K562 (cell line): ENCODE results near the gene PTP4A2. TPM values are rescaled to one million over a fixed set of nuclear protein-coding genes. Genes with fewer than 3 reads are reported as not detected.

Source experiments
- ARID1B ChIP-seq: fragments of 450-650 bp; IDR thresholded peaks from 2 replicates; pipeline ENCODE4 v1.6.1; 2016; ENCODE audit warnings: antibody characterized with exemption, mild to moderate bottlenecking, inconsistent platforms
- ARNT ChIP-seq, 2 experiments: fragments of 450-650 bp; IDR thresholded peaks; 2 replicates each; pipeline ENCODE4 v1.6.1; 2016; ENCODE audit warnings: mild to moderate bottlenecking in 1 of 2
- BRD4 ChIP-seq: fragments of 200-600 bp; sonication (generic); IDR thresholded peaks from 2 replicates; pipeline ENCODE4 v1.6.1; 2017; ENCODE audit warnings: inconsistent platforms
- ELF2 ChIP-seq: fragments of 250-450 bp; sonication (Bioruptor Pico); IDR thresholded peaks from 2 replicates; pipeline ENCODE4 v1.5.0; 2021; ENCODE audit warnings: mild to moderate bottlenecking
- ELF4 ChIP-seq: fragments of 450-650 bp; formaldehyde crosslinking; IDR thresholded peaks from 2 replicates; pipeline ENCODE4 v1.4.0; 2022; ENCODE audit warnings: missing genetic modification characterization
- EWSR1 ChIP-seq: fragments of 450-650 bp; IDR thresholded peaks from 2 replicates; pipeline ENCODE4 v1.6.1; 2018; ENCODE audit warnings: borderline replicate concordance, mild to moderate bottlenecking, low read depth, moderate library complexity; ENCODE audit not compliant: partially characterized antibody
- HINFP ChIP-seq: fragments of 450-650 bp; conservative IDR thresholded peaks from 2 replicates; pipeline ENCODE4 v1.6.1; 2016; ENCODE audit warnings: missing genetic modification characterization, low read depth, mild to moderate bottlenecking, control low read depth, missing compliant biosample characterization
- MEF2D ChIP-seq: conservative IDR thresholded peaks from 2 replicates; pipeline ENCODE4 v1.6.1; 2016; ENCODE audit warnings: low read depth, missing genetic modification characterization, missing compliant biosample characterization
- PHTF2 ChIP-seq: fragments of 250-450 bp; sonication (Bioruptor Pico); IDR thresholded peaks from 2 replicates; pipeline ENCODE4 v1.5.0; 2021; ENCODE audit warnings: mild to moderate bottlenecking
- POLR2A ChIP-seq: fragments of 450-650 bp; conservative IDR thresholded peaks from 2 replicates; pipeline ENCODE4 v1.6.1; 2016
- SETDB1 ChIP-seq: IDR thresholded peaks from one replicate; pipeline ENCODE4 v1.6.1; 2012; ENCODE audit warnings: low read length, control low read depth, inconsistent platforms
- SRF ChIP-seq, 2 experiments: fragments of 250-450, 450-650 bp in 1 of 2; sonication (Bioruptor Pico) in 1 of 2; sonication (generic) in 1 of 2; formaldehyde crosslinking; IDR thresholded peaks; 2 replicates each; pipeline versions ENCODE4 v1.5.0 to v1.5.1; 2020 to 2022; ENCODE audit warnings: mild to moderate bottlenecking in 1 of 2, missing genetic modification reagents in 1 of 2
- ZEB2 ChIP-seq: fragments of 450-650 bp; IDR thresholded peaks from 2 replicates; pipeline ENCODE4 v1.6.1; 2016
- ZHX1 ChIP-seq: fragments of 150-350 bp; conservative IDR thresholded peaks from 2 replicates; pipeline ENCODE4 v1.6.1; 2014; ENCODE audit warnings: low read length
- ZNF140 ChIP-seq: fragments of 250-450 bp; sonication (Bioruptor Pico); IDR thresholded peaks from 2 replicates; pipeline ENCODE4 v1.8.0; 2021; ENCODE audit warnings: moderate library complexity, mild to moderate bottlenecking, inconsistent platforms
- ZNF143 ChIP-seq: sonication (generic); formaldehyde crosslinking; IDR thresholded peaks from 2 replicates; pipeline ENCODE4 v1.9.0; 2022; ENCODE audit warnings: mild to moderate bottlenecking, missing genetic modification reagents
- ZNF354B ChIP-seq: fragments of 250-450 bp; sonication (Bioruptor Pico); IDR thresholded peaks from 2 replicates; pipeline ENCODE4 v1.4.0; 2020
- ZNF384 ChIP-seq: IDR thresholded peaks from 2 replicates; pipeline ENCODE4 v1.6.1; 2012; ENCODE audit warnings: low read depth, low read length, improper control_type of control experiment
- ZSCAN29 ChIP-seq: fragments of 450-650 bp; IDR thresholded peaks from 2 replicates; pipeline ENCODE4 v1.6.1; 2017
- polyA plus RNA-seq, 8 experiments: library from polyadenylated mRNA; depleted of rRNA in 4 of 8; stranded (reverse) in 5 of 8; unstranded in 3 of 8; fragments of >200 nt; fragmentation: Nextera tagmentation in 2 of 8; fragmentation: Illumina TruSeq in 1 of 8; extraction: Ambion mirVana in 2 of 8; extraction: Trizol in 1 of 8; gene quantifications; 2 replicates each; pipeline versions ENCODE4 v1.2.1 to v1.2.3, GENCODE V29; 2011 to 2014; ENCODE audit warnings: inconsistent platforms in 1 of 8, missing spikeins in 1 of 8
- total RNA-seq, 7 experiments: library from RNA; depleted of rRNA in 6 of 7; stranded (reverse); fragments of >200 nt in 6 of 7; fragmentation: Illumina TruSeq in 2 of 7; extraction: Trizol in 2 of 7; gene quantifications; 2 replicates each; pipeline versions ENCODE4 v1.2.1 to v1.2.3, GENCODE V29; 2011 to 2021; ENCODE audit warnings: low replicate concordance in 1 of 7

Gene PTP4A2
- total and polyA plus RNA-seq, 9 of the 15 experiments (the other 6 are each of a cell fraction or from before 2014, with no cell fraction given): 197 to 870 (median 480) TPM

- TF ChIP-seq ZNF140 (CRISPR knock-in tag) (peak; percentile 51), PHTF2 (no peak), MEF2D (tag) (peak; percentile 82), ZNF384 (0 out of 2 replicates have a peak, but pooled peaks have one; percentile 8), HINFP (peak; percentile 69; the same call in 1 of the 2 replicates), ARNT (IDR thresholded peaks at IDR 0.05) (peak in 1 of 2 experiments; percentile 60; a peak in 1 of 4 replicates), ZSCAN29 (no peak), BRD4 (no peak; the same call in 1 of the 2 replicates), SRF (CRISPR knock-in tag; IDR thresholded peaks at IDR 0.05) (peak in 1 of 2 experiments; percentile 2; a peak in 1 of 4 replicates), ZEB2 (peak; percentile 50; the same call in 1 of the 2 replicates), ARID1B (peak; percentile 65), SETDB1 (no peak), ELF4 (CRISPR knock-in tag) (peak; percentile 14), EWSR1 (no peak), ZHX1 (no peak), ZNF354B (CRISPR knock-in tag) (no peak), ZNF143 (CRISPR knock-in tag) (no peak), ELF2 (CRISPR knock-in tag) (no peak; the same call in none of the 2 replicates), POLR2A (peak; percentile 47; the same call in 1 of the 2 replicates)
Measured at GRCh38 chr1:31954607-31955283, 16.6 kb upstream of the PTP4A2 start (continued).
